Activated T-cell treated with anti-CD3 and anti-CD28 coated beads, Interleukin-2, amount 50 U/mL, for 1 hour (primary cell): Measurements from ENCODE around the gene LRPPRC.

Experiments used
- DNase-seq: peaks from one replicate; pipeline ENCODE4 v3.0.0-alpha.2; 2020

LRPPRC gene

GRCh38 chr2:43905871-43906270 lies 89.9 kb downstream of the LRPPRC start:
- no peak for DNase-seq

- DNase-seq: no peak
Observed at GRCh38 chr2:43905371-43905803, 90.4 kb downstream of the LRPPRC start.

GRCh38 chr2:43899589-43899988 lies 96.2 kb downstream of the LRPPRC start:
- no peak for DNase-seq

GRCh38 chr2:43898838-43899346 lies 96.9 kb downstream of the LRPPRC start:
- no peak for DNase-seq

- DNase-seq: no peak
Observed at GRCh38 chr2:43898134-43898837, 97.5 kb downstream of the LRPPRC start.

GRCh38 chr2:43897492-43897891 lies 98.3 kb downstream of the LRPPRC start:
- no peak for DNase-seq

- no peak for DNase-seq
Observed at GRCh38 chr2:43896906-43897305, 98.9 kb downstream of the LRPPRC start.

- DNase-seq: no peak
Observed at GRCh38 chr2:43894743-43895142, 101.0 kb downstream of the LRPPRC start.

- DNase-seq: no peak
Observed at GRCh38 chr2:43890855-43891254, 104.9 kb downstream of the LRPPRC start.

- no peak for DNase-seq
Observed at GRCh38 chr2:43889416-43889815, 106.4 kb downstream of the LRPPRC start.

- DNase-seq: no peak
Observed at GRCh38 chr2:43887176-43887575, 108.6 kb downstream of the LRPPRC start.

- DNase-seq: no peak
Observed at GRCh38 chr2:43885132-43885632, 110.6 kb downstream of the LRPPRC start.

GRCh38 chr2:43884689-43885088 lies 111.1 kb downstream of the LRPPRC start:
- no peak for DNase-seq

- no peak for DNase-seq
Observed at GRCh38 chr2:43882312-43882711, 113.5 kb downstream of the LRPPRC start.

GRCh38 chr2:43880952-43881351 lies 114.8 kb downstream of the LRPPRC start:
- no peak for DNase-seq

GRCh38 chr2:43880471-43880870 lies 115.3 kb downstream of the LRPPRC start:
- DNase-seq: no peak

- no peak for DNase-seq
Observed at GRCh38 chr2:43879261-43879660, 116.5 kb downstream of the LRPPRC start.

GRCh38 chr2:43877782-43878464 lies 117.9 kb downstream of the LRPPRC start:
- DNase-seq: peak; percentile 61

- DNase-seq: no peak
Observed at GRCh38 chr2:43874776-43875451, 120.9 kb downstream of the LRPPRC start.

- no peak for DNase-seq
Observed at GRCh38 chr2:43872151-43872550, 123.6 kb downstream of the LRPPRC start.

- no peak for DNase-seq
Observed at GRCh38 chr2:43855292-43855691, 140.5 kb downstream of the LRPPRC start.

GRCh38 chr2:43854671-43855070 lies 141.1 kb downstream of the LRPPRC start:
- no peak for DNase-seq
